ENCODE data around the gene GATAD1.

DNA sequence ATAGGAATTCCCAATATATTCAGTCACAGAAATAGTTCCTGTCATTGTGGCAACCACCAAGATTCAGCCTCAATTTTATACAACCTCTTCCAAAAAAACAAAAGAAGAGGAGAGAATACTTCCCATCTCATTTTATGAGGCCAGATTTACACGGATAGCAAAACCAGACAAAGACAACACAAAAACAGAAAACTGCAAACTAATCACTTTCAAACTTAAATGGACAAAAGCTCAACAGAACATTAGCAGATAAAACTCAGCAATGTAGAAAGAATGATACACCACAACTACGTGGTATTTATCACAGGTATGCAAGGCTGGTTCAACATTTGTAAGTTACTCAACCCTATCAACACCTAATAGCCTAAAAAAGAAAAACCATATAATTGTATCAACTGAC, 59.1 kb downstream of the GATAD1 start:
- TF ChIP-seq, protein P1, sequence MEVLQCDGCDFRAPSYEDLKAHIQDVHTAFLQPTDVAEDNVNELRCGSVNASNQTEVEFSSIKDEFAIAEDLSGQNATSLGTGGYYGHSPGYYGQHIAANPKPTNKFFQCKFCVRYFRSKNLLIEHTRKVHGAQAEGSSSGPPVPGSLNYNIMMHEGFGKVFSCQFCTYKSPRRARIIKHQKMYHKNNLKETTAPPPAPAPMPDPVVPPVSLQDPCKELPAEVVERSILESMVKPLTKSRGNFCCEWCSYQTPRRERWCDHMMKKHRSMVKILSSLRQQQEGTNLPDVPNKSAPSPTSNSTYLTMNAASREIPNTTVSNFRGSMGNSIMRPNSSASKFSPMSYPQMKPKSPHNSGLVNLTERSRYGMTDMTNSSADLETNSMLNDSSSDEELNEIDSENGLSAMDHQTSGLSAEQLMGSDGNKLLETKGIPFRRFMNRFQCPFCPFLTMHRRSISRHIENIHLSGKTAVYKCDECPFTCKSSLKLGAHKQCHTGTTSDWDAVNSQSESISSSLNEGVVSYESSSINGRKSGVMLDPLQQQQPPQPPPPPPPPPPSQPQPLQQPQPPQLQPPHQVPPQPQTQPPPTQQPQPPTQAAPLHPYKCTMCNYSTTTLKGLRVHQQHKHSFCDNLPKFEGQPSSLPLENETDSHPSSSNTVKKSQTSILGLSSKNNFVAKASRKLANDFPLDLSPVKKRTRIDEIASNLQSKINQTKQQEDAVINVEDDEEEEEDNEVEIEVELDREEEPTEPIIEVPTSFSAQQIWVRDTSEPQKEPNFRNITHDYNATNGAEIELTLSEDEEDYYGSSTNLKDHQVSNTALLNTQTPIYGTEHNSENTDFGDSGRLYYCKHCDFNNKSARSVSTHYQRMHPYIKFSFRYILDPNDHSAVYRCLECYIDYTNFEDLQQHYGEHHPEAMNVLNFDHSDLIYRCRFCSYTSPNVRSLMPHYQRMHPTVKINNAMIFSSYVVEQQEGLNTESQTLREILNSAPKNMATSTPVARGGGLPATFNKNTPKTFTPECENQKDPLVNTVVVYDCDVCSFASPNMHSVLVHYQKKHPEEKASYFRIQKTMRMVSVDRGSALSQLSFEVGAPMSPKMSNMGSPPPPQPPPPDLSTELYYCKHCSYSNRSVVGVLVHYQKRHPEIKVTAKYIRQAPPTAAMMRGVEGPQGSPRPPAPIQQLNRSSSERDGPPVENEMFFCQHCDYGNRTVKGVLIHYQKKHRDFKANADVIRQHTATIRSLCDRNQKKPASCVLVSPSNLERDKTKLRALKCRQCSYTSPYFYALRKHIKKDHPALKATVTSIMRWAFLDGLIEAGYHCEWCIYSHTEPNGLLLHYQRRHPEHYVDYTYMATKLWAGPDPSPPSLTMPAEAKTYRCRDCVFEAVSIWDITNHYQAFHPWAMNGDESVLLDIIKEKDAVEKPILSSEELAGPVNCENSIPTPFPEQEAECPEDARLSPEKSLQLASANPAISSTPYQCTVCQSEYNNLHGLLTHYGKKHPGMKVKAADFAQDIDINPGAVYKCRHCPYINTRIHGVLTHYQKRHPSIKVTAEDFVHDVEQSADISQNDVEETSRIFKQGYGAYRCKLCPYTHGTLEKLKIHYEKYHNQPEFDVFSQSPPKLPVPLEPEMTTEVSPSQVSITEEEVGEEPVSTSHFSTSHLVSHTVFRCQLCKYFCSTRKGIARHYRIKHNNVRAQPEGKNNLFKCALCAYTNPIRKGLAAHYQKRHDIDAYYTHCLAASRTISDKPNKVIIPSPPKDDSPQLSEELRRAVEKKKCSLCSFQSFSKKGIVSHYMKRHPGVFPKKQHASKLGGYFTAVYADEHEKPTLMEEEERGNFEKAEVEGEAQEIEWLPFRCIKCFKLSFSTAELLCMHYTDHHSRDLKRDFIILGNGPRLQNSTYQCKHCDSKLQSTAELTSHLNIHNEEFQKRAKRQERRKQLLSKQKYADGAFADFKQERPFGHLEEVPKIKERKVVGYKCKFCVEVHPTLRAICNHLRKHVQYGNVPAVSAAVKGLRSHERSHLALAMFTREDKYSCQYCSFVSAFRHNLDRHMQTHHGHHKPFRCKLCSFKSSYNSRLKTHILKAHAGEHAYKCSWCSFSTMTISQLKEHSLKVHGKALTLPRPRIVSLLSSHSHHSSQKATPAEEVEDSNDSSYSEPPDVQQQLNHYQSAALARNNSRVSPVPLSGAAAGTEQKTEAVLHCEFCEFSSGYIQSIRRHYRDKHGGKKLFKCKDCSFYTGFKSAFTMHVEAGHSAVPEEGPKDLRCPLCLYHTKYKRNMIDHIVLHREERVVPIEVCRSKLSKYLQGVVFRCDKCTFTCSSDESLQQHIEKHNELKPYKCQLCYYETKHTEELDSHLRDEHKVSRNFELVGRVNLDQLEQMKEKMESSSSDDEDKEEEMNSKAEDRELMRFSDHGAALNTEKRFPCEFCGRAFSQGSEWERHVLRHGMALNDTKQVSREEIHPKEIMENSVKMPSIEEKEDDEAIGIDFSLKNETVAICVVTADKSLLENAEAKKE (CRISPR knock-in tag; IDR thresholded peaks at IDR 0.05): no peak
- TF ChIP-seq, protein P2, sequence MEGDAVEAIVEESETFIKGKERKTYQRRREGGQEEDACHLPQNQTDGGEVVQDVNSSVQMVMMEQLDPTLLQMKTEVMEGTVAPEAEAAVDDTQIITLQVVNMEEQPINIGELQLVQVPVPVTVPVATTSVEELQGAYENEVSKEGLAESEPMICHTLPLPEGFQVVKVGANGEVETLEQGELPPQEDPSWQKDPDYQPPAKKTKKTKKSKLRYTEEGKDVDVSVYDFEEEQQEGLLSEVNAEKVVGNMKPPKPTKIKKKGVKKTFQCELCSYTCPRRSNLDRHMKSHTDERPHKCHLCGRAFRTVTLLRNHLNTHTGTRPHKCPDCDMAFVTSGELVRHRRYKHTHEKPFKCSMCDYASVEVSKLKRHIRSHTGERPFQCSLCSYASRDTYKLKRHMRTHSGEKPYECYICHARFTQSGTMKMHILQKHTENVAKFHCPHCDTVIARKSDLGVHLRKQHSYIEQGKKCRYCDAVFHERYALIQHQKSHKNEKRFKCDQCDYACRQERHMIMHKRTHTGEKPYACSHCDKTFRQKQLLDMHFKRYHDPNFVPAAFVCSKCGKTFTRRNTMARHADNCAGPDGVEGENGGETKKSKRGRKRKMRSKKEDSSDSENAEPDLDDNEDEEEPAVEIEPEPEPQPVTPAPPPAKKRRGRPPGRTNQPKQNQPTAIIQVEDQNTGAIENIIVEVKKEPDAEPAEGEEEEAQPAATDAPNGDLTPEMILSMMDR (conservative IDR thresholded peaks at IDR 0.05; ENCODE audit: low read depth in 2 of 2): no peak
- TF ChIP-seq, protein P3, sequence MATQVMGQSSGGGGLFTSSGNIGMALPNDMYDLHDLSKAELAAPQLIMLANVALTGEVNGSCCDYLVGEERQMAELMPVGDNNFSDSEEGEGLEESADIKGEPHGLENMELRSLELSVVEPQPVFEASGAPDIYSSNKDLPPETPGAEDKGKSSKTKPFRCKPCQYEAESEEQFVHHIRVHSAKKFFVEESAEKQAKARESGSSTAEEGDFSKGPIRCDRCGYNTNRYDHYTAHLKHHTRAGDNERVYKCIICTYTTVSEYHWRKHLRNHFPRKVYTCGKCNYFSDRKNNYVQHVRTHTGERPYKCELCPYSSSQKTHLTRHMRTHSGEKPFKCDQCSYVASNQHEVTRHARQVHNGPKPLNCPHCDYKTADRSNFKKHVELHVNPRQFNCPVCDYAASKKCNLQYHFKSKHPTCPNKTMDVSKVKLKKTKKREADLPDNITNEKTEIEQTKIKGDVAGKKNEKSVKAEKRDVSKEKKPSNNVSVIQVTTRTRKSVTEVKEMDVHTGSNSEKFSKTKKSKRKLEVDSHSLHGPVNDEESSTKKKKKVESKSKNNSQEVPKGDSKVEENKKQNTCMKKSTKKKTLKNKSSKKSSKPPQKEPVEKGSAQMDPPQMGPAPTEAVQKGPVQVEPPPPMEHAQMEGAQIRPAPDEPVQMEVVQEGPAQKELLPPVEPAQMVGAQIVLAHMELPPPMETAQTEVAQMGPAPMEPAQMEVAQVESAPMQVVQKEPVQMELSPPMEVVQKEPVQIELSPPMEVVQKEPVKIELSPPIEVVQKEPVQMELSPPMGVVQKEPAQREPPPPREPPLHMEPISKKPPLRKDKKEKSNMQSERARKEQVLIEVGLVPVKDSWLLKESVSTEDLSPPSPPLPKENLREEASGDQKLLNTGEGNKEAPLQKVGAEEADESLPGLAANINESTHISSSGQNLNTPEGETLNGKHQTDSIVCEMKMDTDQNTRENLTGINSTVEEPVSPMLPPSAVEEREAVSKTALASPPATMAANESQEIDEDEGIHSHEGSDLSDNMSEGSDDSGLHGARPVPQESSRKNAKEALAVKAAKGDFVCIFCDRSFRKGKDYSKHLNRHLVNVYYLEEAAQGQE (IDR thresholded peaks at IDR 0.05; ENCODE audit: unreplicated experiment): no peak

Data from GM23338 (cell line).